Non-pigmented ciliary epithelial cell (primary cell): ENCODE results near the gene KLHL25.

ENCODE experiments used
- DNase-seq: peaks from one replicate; pipeline ENCODE4 v3.0.0-alpha.2; 2010; ENCODE audit warnings: low read depth

KLHL25 gene

GRCh38 chr15:85711580-85712192 is 83.0 kb downstream of the KLHL25 start:
- DNase-seq = no peak

- DNase-seq = no peak
Observed at GRCh38 chr15:85710340-85710842, 84.3 kb downstream of the KLHL25 start.
